SW 1271 (cell line): ENCODE results near the gene IGLL5.
"Not testable (repeated sequence)": the region's sequence is repeated elsewhere in the genome, so short reads cannot be mapped to it uniquely, and the experiment has no call there.

Source experiments
- DNase-seq, 2 experiments: peaks; one replicate each; lab custom pipeline; 2025; lab: John Stamatoyannopoulos, UW

IGLL5 gene

GRCh38 chr22:22900527-22901205 is 13.1 kb downstream of the IGLL5 start:
- not testable (repeated sequence) for DNase-seq

GRCh38 chr22:22901578-22902218 is 14.1 kb downstream of the IGLL5 start:
- DNase-seq: no peak

GRCh38 chr22:22902247-22903001 is 14.8 kb downstream of the IGLL5 start:
- no peak for DNase-seq

GRCh38 chr22:22903355-22903777 is 15.8 kb downstream of the IGLL5 start:
- no peak for DNase-seq

DNA sequence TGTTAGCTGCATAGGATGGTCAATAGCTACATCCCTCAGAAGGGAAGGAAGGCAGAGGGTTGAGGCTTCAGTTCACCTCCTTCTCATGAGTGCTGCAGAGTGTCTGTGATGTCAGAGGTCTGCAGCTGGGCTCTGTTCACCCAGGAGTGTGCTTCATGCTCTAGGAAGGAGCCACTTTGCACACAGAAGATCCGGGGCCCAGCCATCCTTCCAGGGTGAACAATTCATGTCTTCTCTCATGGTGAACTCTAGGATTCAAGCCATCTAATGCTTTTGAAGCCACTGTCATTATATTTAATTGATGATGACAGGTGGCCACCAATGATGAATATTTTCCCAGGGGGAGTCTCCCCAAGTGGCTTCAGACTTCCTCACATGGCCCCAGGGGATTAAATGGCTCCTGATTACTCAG is 16.2 kb downstream of the IGLL5 start:
- not testable (repeated sequence) for DNase-seq

- not testable (repeated sequence) for DNase-seq
Measured at GRCh38 chr22:22904736-22905135, 17.1 kb downstream of the IGLL5 start.

DNA sequence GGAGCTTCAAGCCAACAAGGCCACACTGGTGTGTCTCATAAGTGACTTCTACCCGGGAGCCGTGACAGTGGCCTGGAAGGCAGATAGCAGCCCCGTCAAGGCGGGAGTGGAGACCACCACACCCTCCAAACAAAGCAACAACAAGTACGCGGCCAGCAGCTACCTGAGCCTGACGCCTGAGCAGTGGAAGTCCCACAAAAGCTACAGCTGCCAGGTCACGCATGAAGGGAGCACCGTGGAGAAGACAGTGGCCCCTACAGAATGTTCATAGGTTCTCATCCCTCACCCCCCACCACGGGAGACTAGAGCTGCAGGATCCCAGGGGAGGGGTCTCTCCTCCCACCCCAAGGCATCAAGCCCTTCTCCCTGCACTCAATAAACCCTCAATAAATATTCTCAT is 18.8 kb downstream of the IGLL5 start:
- DNase-seq: not testable (repeated sequence)

DNA sequence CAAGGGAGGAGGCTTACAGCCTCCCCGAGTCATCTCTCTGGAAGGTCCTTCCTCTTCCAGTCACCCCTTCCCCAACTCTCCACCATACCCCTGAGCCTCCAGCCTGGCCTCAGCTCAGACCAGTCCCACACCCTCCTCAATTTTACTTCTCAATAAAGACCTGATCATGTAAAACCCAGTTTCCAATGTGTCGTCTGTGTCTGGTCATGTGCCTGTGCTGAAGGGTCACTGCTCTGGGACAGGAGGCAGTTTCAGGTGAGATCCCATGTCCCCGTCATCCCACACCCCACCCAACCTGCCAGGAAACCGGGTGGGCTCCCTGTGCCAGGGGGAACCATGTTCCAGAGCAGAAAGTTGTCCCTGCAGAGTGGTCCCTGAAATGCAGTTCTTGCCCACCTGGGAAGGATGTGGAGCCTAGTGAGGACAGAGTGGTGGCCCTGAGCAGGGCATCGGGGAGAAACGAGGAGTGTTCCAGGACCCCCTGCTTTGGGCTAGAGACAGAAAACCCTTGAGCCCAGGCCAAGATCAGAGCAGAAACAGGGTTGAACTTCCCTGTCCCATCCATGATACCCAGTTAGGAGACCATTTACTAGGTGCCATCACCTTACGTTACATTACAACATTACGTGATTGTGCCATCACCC is 19.4 kb downstream of the IGLL5 start:
- DNase-seq: no peak

DNA sequence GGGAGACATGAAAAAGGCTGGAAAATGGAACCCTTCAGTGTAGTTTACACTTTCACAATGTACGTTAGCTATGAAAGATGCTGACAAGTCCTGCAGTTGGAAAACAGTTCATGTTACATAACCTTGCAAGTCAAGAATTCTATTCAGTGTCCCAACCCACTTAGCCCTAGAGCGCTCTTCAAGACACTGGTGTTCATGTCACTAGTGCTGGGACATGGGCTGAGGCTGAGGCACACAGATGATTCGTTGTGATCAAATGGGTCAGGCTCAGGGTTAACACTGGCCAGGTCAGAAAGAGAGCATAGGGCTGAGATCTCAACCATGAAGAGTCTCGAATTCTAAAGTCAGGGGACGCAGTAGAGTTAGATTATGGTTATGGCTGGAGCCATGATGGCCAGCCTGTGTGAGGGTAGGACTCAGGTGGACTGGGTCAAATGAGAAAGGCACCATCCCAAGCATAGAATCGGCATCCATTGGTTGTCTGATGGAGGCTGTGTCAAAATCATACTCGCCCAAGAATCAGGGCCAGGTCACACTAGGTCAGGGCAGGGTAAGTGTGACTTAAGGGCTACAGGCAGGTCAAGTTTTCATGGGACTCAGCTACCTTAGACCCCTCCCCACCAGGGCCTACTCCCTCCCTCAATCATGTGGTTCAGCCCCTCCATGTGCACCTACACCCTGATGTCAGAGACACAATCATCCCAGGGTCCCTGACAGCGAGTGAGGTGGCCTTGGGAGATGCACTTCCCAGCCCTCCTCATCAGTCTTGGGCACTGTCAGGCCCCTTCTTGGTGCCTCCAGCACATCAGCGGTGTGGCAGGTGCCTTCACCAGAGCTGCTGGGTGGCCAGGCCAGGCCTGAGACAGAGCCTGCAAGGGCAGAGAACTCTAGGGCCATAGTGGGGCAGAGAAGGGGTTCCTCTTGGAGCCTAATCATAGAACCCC is 20.2 kb downstream of the IGLL5 start:
- no peak for DNase-seq

- no peak for DNase-seq
Measured at GRCh38 chr22:22908495-22908861, 20.9 kb downstream of the IGLL5 start.

GRCh38 chr22:22908941-22909604 is 21.5 kb downstream of the IGLL5 start:
- no peak for DNase-seq

- no peak for DNase-seq
Measured at GRCh38 chr22:22909605-22910271, 22.1 kb downstream of the IGLL5 start.

DNA sequence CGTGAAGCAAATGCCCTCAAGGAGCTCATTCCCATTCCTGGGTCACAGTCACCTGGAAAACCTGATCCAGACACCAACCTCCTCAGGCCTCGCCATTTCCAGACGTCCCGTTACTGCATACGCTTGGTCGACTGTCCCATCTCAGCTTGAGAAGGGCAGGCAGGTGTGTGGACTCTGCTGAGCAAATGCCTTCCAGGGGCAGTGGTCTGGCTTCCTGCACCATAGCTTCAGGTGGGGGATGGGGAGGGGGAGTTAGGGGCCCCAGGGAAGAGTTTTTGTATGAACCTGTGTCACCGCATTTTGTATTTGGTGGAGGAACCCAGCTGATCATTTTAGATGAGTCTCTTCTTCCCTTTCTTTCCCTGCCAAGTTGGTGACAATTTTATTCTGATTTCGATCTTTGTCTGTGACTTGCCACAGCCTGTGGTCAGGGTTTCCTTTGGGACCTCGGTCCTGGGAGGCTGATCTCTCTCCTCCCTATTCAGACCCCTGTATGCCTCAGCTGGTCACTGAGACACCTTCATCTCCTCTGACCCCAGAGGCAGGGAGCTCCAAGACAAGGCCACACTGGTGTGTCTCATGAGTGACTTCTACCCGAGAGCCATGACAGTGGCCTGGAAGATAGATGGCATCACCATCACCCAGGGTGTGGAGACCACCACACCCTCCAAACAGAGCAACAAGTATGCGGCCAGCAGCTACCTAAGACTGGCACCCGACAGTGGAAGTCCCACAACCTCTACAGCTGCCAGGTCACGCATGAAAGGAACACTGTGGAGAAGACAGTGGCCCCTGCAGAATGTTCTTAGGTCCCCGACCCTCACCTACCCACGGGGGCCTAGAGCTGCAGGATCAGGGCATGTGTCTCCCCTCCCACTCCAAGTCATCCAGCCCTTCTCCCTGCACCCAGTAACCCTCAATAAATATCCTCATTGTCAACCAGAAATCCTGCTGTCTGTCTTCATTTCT is 22.9 kb downstream of the IGLL5 start:
- DNase-seq: no peak

DNA sequence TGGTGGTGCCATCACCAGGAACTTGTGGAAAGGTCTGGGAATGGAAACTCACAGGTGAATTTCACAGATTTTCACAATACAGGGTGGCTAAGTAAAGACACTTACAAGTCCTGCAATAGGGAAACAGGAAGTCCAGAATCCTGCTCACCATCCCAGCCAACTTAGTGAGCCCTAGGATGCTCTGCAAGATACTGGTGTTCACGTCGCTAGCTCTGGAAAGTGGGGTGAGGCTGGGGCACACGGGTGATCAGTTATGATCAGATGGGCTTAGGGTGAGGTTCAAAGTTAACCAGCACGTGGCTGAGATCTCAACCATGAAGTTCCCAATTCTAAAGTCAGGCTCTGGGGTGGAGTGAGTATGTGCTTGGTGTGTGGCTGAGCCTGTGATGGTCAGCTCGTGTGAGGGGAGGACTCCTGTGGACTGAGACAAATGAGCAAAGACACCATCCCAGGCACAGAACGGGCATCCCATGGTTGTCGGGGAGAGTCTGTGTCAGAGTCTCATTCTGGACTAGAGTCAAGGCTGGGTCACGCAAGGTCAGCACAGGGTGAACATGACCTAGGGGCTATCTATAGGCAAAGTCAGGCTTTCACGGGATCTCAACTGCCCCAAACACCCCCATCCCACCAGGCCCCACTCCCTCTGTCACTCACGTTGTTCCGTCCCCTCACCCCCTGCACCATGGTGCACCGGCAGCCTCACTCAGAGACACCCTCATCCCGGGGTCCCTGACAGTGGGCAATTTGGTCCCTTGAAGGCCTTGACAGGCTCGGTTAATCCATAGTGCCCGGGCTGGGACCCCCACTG is 23.9 kb downstream of the IGLL5 start:
- DNase-seq: no peak

DNA sequence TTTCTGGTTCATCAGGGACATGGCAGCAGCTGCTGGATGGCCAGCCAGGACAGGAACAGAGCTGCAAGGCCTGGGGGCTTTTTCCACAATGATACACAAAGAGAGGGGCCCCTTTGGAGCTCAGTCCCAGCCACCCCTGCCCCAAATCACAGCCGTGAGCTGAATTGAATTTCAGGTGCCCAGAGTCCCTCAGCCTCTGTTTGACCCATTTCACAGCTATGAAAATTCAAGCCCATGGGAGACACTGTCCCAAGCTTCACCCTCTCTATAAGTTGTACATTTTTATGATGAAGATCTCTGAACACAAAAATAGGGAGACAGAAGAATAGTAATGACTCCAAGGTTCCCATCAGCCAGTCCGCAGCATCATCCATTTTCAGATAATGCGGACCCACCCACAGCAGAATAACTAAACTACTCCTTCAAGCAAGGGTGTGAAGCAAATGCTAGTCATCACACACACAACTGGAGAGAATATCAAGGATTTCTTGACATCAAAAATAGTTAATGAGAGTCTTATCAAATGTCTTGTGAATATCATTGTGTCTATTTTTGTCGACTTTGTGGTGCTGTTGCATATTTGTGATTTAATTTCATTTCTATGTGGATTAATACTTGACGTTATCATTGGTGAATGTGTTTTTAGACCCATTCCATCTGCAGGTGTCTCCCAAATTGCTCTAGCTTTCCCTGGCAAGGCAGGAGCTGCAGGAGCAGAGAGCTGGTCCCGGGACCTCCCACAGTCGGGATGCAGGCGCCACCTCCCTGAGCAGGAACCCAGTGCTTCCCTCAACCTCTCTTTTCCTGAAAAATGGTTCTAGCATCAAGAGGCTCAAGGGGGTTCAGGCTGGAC is 24.7 kb downstream of the IGLL5 start:
- DNase-seq: no peak

- no peak for DNase-seq
Measured at GRCh38 chr22:22912988-22913253, 25.3 kb downstream of the IGLL5 start.

GRCh38 chr22:22913989-22914388 is 26.4 kb downstream of the IGLL5 start:
- no peak for DNase-seq
